Activated CD8-positive, alpha-beta memory T cell treated with anti-CD3 and anti-CD28 coated beads, Interleukin-2, amount 50 U/mL, for 24 hours (primary cell): ENCODE results near the gene IFITM10.

Experiments
- DNase-seq: peaks from one replicate; pipeline ENCODE4 v3.0.0-alpha.2; 2020; ENCODE audit errors: extremely low read depth

IFITM10 gene

DNA sequence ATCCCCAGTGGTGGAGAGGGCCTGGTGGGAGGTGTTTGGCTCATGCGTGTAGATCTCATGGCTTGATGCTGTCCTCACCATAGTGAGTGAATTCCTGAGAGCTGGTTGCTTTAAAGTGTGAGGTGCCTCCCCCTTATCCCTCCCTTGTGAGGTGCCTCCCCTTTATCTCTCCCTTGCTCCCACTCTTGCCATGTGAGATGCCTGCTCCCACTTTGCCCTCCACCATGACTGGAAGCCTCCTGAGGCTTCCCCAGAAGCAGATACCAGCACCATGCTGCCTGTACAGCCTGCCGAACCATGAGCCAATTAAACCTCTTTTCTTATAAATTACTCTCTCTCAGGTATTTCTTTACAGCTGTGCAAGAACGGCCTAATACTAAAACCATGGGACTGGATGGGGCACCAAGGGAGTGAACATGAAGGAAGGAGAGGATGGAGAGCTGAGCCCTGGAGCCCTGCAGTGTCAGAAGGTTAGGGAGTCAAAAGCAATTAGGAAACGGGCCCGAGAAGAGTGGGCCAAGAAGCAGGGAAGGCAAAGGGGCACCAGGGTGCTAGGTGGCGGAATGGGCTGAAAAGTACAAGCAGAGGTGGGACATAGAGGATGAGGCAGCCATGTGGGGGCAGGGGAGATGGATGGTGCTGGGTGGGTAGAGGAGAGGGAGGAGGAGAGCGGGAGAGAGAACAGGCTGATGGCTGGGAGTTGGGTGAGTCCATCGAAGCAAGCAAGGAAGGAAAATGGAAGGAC lies 9.4 kb downstream of the IFITM10 start:
- DNase-seq, result no peak

DNA sequence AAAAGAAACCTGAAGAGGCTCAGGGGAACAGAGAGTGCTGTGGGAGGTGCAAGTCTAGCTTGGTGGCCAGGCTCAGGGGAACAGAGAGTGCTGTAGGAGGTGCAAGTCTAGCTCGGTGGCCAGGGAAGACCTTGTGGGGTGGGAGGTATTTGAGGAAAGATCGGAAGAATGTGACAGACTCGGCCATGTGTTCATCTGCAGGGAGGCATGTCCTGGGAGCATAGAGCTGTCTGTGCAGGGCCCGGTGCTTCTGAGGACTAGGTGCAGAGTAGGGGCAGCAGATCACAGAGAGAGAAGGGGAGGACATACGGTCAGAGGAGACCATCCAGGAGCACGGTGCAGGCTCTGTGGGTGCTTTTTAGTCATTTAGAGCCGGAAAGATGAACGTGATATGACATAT lies 10.8 kb downstream of the IFITM10 start:
- DNase-seq, result no peak

DNA sequence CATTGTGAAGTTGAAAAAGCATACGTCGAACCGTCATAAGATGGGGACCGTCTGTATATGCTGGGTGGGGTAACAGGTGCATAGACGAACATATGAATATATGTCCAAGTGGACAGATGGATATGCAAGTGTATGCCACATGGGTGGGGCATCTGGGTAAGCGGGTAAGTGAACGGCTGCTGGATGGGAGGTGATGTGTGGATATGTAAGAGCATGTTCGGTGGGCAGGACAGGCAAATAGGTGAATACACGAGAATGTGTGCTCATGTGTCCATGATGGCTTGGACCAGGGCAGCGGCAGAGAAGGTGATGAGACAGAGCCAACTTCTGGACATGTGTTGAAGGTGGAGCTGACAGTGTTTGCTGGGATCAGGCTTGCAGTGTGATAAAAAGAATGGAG lies 12.0 kb downstream of the IFITM10 start:
- no peak for DNase-seq

DNA sequence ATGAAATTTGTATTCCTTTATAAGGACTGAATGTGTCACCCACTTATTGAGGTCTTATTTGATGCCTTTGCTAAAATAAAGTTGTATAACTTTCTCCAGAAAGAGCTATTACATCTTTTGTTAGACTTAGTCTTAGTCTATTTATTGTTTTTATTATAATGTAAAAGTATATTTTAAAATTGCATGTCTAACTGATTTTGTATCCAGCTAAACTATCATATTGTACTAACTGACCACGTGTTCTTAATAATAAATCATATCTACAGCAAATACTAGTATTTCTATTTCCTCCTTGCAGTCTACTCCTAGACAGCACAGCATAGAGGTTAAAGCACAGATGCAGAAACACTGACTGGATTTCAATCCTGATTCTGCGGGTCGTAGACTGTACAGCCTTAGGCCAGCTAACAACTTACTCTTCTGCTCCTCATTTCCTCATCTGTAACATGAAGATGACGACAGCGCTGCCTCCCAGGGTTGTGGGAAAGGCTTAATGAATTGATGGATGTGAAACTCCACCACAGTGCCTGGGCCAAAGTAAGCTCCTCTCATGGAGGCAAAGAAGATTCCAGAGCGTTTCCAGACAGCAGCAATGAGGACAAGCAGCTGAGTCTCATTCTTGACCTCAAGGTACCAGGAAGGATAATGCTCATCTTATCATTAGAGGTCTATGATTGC lies 13.2 kb downstream of the IFITM10 start:
- DNase-seq, result no peak

DNA sequence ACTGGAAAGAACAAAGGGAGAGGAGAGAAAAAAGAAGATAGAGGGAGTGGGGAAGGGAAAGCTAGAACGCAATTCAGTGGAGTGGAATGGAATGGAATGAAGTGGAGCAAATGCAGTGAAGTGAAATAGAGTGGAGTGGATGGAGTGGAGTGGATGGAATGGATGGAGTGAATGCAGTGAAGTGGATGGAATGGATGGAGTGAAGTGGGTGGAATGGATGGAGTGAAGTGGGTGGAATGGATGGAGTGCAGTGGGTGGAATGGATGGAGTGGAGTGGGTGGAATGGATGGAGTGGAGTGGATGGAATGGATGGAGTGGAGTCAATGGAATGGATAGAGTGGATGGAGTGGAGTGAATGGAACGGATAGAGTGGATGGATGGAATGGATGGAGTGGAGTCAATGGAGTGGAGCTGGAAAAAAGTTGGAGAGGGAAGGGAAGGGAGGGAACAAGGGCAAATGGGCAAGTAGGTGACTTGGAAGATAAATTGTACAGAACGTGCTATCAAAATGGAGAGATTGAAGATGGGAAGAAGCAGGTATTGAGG lies 13.9 kb downstream of the IFITM10 start:
- DNase-seq, result no peak

DNA sequence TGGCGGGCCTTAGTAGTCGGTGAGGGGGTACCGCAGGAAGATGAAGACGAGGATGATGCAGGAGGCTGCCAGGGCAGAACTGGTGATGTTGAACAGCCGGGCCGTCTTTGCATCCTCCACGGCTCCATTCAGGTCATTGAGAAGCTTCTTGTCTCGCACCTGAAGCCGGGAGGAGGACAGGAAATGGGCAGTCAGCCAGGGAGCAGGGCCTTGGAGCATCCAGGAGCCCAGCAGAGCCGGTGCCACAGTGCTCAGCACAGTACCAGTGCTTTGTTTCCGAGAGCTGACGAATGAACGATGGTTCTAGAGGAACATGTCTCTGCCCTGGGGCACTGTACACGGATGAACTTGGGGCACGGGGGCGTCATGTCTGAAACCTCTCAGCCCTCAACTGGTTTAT lies 15.1 kb downstream of the IFITM10 start:
- no peak for DNase-seq

DNA sequence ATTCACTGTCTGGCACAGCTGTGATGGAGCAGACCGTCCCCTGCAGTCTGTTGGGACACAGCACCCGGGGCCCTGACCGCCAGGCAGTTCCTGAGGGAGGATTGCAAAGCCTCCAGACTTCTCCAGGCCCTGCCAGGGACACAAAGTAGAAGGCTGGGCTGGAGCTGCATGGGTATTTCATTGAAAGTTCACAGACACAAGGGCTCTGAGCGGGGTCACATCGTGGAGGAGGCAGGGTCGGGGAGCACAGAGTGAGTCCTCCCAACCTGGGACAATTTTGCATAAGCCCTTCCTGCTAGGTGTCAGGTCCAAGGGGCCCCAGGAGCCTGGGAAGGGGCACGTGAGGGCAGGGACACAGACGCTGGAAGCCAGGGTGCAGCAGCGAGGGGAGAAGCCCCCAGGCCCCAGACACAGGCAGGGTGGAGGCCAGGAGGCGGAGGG lies 15.7 kb downstream of the IFITM10 start:
- no peak for DNase-seq

DNA sequence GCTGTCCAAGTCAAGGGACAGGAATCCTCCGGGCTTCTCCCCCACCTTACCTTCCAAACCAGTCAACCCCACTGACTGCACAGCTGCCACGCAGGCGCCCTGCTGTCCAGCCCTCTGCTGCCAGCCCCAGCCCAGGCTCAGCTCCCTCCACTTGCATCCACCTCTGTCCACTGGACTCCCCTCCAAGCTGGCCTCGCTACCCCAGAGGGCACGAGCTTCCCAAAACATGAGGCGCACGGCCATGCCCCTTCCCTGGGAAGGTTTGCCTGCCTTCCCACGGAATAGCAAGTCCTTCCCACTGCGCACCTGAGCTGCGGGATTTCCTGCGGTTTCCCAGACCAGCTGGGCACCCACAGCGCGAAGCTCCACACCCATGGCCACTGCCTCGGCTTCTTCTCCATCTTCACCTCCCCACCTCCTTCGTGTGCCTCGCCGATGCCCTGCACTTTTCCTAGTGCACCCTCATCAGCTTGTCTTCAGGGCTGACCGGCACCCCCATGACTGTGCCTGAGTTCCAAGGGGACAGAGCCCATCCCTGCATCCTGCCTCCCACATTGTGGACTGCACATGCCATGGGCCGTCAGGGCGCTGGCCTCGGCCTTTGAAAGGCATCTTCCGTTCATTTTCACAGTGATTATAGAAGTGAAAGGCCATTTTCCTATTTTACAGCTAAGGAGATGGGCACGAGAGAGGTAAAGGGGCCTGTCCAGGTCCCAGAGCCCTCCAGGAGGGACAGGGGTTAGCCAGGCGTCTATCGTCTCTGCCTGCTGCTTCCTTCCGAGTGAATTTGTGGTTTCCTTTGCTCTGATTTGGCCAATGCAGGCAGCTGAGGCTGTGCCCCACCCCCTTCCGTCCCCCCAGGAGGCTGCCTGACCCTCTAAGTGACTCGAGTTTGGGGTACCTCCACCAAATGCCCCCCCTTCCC lies 16.4 kb downstream of the IFITM10 start:
- DNase-seq, result no peak

DNA sequence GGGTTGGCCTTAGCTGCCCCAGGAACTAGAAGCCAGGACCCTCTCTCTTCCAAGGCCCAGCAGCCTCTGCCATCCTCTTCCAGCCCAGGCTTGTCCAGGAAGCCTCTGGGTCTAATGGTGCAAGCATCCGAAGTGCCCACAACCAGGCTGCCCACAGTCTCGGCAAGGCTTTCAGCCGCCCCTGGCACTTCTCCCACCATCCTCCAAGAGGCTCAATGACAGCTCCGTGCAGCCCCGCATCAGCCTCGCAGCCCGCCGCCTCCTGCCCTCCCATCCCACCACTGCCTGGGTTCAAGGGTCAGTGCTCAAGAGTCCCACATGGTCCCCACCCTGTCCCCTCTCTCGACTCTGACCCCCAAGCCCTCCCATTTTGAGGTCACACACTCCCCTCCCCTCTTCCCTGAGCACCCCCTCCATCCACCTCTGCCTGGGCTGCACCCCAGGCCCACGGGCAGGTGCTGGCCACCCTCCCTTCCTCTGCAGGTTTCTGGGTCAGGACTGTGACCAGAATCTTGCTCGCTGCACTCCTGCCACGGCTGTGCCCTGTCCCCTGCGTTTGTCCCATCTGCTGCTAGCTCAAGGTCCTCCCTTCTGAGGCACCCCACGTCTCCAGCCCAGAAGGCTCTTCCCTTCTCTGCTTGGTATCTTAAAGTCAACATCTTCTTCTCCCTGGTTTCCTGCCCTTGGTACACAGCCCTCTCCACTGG lies 17.2 kb downstream of the IFITM10 start:
- no peak for DNase-seq

DNA sequence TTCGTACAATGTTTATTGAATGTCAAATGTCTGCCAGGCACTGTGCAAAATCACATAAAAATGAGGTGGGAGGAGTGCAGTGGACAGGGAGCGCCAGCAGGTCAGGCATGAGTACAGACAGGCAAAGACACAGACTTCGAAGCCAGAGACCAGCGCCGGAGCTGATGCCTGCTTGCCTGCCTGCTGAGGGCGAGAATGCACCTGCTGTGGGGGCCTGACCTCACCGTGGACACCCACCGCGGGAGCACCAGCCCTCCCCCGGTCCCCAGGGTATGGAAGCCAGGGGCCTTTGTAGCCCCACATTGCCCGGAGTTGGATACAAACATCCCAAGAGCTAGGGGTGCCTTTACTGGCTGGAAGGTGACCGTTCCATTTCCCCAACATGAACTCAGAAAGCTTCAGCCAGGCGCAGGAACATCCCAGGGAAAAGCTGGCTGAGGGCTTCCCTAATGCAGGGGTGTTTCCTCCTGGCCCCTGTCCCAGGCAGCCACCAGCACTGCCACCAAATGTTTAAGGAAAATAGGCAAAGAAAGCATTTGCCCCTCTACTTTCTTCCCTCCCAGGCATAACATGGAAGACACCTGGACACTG lies 17.9 kb downstream of the IFITM10 start:
- no peak for DNase-seq

DNA sequence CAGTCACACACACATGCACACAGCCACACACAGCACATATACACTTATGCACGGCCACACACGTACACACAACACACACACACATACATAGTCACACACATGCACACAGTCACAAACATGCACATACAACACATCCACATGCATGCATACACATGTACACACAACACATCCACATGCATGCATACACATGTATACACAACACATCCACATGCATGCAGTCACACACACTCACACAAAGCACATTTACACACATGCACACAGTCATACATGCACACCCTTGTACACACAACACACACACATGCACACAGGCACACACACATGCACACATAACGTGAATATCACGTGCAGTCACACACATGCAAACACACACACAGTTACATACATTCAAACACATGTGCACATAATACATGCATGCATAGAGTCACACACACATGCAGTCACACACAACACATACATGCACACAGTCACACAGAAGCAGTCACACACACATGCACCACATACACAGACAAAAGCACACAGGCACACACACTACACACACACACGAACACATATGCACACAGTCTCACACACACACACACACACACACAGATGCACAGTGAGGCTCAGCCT lies 18.8 kb downstream of the IFITM10 start:
- no peak for DNase-seq

DNA sequence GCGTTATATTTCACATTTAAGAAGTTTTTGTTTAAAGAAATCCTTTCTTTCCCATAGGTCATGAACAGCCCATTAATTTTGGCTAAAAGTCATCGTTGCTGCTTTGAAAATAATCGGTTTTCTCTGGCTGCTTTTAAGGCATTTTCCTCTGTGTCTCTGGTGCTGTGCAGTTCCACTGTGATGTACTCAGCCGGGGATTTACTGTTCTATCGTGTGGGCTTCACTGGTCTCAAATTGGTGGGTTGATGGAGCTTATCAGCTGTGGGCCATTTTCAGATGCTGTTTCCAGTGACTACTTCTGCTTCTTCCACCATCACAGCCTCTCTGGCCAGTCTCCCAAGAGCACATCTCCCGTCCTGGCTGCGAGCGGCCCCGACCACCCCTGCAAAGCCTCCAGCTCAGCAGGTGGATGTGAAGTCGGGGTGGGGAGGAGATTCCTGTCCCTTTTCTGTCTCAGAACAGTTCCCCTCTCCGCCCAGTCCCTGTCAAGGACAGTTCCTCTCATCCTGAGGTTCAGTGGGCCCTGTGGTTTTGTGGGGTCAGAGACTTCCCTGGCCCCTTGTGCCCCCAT lies 20.3 kb downstream of the IFITM10 start:
- no peak for DNase-seq

DNA sequence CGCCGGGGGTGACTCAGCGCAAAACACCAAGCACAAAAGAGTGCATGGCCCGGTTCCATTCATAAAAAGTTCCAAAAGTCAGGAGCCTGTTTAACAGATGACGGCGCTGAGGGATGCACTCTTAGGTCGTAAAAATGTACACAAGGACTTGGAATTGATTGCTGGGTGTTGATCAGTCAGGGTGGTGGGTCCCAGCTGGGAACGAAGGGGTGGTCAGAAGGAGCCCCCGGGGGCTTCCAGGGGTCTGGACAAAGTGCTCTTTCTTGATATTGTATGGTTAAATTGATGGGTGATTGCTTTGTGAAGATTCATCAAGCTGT lies 20.7 kb downstream of the IFITM10 start:
- no peak for DNase-seq

DNA sequence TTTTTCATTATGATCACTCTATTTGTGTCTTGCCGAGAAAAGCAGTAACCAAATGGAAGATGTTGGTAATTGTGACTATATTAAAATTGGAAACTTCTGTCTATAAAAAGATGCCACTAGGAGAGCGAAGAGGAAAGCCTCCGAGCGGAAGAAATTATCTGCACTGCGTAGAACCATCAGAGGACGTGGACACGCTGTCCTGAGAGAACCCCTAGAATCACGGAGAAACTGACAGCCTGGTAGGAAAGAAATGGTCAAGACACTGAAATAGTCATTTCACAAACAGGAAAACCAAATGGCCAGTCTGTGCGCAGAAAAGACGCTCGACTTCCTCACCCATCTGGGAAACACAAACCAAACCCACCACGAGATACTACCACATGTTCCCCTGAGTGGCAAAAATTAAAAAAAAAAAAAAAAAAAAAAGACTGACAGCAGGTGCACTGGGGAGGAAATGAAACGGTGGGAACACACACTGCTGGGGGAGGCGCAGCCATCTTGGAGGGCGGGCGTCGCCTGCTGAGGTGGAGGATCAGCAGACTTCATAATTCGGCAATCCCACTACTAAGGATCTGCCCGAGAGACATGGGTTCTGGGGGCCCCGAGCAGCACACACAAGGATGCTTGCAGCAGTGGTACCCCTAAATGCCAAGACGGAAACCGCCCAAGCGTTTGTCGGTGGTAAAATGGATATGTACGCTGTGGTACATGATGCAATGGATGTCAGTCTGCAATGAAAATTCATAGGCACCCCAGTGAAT lies 21.3 kb downstream of the IFITM10 start:
- no peak for DNase-seq

DNA sequence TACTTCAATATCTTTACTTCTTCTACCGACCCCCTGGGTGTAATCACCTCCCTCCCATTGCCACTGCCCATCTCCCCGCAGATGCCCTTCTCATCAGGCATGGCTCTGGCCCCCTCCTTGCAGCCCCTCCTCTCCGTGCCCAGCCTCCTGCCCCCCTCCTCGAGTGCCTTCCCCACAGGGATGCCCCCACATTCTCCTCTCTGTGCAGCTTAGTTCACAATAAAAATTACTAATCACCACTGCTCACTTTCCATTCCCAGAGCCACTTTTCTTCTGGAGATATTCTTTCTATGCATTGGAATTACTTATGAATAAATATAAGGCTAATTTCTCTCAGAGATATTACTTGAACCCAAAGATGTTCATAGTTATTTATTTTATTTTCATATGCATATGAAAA lies 22.1 kb downstream of the IFITM10 start:
- no peak for DNase-seq

DNA sequence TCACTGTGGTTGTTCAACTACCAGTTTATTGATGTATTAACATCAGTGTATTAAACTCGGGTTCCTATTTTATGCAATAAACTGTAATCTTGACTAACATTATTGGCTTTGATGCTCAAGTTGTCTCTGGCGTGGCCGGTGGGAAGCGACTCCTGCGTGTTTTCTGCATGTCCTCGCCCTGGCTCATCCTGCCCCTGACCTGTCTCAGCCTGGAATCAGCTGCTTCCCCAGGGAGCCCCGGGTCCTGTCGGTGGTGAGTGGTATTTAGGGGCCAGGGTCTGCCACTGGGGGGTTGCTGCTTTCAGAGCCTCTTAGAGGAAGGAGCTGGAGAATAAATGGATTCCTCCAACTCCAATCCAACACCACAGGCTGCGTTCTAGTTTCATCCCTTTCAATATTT lies 22.5 kb downstream of the IFITM10 start:
- DNase-seq, result no peak

DNA sequence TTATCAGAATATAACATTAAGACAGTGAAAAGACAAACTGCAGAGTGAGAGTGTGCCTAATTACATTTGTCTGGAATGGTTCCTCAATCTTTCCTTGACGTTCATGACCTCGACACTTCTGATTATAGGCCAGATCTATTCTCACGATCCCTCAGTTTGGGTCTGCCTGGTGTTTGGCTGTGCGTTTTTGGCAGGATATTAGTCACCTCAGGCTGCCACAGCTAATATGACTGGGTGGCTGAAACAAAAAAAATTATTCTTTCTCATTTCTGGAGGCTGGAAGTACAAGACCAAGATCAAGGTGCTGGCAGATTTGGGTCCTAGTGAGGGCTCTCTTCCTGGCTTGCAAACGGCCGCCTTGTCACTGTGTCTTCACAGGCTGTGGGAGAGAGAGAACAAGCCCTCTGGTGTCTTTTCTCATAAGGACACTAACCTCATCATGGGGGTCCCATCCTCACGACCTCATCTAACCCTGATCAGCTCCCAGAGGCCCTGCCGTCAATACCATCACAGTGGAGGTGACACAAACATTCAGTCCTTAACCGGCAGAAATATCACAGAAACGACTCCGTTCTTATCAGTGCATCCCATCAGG lies 23.2 kb downstream of the IFITM10 start:
- DNase-seq, result no peak

DNA sequence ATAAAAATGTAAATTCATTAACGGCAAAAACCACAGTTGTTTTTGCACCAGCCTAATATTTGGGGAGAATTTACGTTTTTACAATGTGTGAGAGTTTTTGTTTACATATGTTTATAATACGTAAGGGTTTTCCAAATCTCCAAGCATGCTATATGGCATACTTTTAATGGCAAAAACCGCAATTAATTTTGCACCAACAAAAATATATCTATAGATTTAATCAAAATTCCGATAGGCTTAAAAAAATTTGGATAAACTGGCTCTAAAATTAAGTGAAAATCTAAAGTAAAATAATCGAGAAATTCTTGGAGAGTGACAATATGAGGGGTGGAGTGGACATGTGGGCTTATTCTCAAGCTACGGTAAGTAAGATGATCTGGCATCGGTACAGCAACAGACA lies 30.6 kb downstream of the IFITM10 start:
- DNase-seq, result no peak

DNA sequence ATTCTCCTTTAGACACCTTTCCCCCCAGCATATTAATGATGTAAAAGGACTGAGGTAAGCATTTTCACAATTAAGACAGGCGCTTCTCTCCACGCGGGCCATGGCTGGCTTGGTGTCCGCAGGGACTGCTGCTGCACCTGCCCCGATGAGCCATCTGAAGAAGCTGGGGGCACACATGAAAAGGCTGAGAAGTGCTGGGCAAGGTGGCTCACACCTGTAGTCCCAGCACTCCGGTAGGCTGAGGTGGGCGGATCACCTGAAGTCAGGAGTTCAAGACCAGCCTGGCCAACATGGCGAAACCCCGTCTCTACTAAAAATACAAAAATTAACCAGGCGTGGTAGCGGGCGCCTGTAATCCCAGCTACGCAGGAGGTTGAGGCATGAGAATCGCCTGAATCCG lies 32.1 kb downstream of the IFITM10 start:
- no peak for DNase-seq
